Measurements from ENCODE around the gene SNX14.

The SNX14 gene, protein sequence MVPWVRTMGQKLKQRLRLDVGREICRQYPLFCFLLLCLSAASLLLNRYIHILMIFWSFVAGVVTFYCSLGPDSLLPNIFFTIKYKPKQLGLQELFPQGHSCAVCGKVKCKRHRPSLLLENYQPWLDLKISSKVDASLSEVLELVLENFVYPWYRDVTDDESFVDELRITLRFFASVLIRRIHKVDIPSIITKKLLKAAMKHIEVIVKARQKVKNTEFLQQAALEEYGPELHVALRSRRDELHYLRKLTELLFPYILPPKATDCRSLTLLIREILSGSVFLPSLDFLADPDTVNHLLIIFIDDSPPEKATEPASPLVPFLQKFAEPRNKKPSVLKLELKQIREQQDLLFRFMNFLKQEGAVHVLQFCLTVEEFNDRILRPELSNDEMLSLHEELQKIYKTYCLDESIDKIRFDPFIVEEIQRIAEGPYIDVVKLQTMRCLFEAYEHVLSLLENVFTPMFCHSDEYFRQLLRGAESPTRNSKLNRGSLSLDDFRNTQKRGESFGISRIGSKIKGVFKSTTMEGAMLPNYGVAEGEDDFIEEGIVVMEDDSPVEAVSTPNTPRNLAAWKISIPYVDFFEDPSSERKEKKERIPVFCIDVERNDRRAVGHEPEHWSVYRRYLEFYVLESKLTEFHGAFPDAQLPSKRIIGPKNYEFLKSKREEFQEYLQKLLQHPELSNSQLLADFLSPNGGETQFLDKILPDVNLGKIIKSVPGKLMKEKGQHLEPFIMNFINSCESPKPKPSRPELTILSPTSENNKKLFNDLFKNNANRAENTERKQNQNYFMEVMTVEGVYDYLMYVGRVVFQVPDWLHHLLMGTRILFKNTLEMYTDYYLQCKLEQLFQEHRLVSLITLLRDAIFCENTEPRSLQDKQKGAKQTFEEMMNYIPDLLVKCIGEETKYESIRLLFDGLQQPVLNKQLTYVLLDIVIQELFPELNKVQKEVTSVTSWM

DNA sequence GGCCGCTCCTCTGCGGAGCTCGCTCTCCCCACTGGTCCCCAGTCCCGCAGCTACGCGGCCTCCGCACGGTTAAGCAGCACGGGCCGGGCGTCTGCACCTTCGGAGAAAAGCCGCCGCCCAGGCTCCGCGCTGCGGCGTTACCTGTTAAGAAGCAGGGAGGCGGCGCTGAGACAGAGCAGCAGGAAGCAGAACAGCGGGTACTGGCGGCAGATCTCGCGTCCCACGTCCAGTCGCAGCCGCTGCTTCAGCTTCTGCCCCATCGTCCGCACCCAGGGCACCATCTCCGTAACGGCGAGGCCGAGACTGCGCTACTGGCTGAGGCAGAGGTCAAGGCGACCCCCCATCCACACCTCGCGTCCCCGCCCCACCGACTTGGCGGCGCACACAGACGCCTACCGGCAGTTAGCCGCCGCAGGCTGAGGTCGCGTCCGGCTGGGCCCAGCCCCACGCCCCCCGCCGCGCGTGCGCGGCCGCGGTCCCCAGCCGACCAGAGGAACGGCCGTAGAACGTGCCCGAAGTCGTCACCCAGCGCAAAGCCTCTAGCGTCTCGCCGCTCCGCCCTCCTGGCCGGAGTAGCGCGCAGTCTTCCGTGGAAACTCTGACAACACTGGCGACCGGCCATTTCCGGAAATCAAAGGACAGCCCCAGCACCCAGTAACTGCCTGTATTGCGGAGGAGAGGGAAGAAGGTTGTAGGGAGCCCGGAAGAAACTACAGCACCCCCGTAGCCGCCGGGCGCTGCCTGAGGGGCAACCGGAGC is at the start of gene SNX14:
TSS of gene SNX14 (minus strand) at position 421 of the 759 bp plus-strand sequence. CDS start at position 281, 140 bp downstream.
- TF ChIP-seq, protein P1, sequence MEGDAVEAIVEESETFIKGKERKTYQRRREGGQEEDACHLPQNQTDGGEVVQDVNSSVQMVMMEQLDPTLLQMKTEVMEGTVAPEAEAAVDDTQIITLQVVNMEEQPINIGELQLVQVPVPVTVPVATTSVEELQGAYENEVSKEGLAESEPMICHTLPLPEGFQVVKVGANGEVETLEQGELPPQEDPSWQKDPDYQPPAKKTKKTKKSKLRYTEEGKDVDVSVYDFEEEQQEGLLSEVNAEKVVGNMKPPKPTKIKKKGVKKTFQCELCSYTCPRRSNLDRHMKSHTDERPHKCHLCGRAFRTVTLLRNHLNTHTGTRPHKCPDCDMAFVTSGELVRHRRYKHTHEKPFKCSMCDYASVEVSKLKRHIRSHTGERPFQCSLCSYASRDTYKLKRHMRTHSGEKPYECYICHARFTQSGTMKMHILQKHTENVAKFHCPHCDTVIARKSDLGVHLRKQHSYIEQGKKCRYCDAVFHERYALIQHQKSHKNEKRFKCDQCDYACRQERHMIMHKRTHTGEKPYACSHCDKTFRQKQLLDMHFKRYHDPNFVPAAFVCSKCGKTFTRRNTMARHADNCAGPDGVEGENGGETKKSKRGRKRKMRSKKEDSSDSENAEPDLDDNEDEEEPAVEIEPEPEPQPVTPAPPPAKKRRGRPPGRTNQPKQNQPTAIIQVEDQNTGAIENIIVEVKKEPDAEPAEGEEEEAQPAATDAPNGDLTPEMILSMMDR (IDR thresholded peaks at IDR 0.05; ENCODE audit: insufficient read depth, low read depth, low read length, missing control alignments): no peak
- DNase-seq (ENCODE audit: low read depth): peak; percentile 91
- peak within 1 kb of the TSS; percentile 84 for H3K4me3 ChIP-seq (ENCODE audit: low read length)

DNA sequence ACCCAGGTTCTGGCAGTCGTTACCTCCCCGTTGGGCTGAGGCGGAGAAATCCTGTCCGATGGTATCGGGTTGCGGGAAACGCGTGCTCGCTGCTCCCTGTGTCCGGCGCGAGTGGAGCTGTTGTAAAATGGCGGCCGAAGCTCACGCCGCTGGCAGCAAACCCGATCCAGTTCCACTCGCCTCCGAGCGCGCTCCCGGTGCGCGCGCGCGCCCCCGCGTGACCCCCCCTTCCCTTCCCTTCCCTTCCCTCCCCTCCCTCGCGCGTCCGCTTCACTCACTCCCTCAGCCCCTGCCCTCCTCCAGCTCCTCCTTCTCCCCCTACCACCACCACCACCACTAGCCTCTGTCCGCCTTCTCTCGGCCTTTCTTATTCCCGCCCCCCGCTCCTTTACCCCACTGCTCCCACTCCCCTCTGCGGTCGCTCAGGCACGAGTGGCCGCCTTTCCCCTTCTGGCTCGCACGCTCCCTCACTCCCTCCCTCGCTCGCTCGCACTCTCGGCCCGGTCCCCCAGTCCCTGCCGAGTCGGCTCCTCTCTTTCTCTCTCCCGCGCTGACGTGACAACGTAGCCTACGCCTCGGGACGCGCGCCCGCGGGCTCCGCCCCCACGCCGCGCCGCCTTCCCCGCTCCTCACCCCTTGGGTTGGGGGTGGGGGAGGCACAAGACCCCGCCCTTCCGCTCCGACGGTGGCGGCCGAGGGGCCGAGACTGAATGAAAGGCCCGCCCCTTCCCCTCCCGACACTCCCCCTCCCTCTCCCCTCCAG is 49.3 kb upstream of the SNX14 start, which contains the start of gene SYNCRIP:
TSS of gene SYNCRIP (minus strand) at position 113 of the 763 bp plus-strand sequence. CDS start 1,447 bp downstream, outside the sequence.
- peak within 1 kb of the TSS; percentile 97 for H3K4me3 ChIP-seq (ENCODE audit: low read length)
- TF ChIP-seq, protein P1 (IDR thresholded peaks at IDR 0.05; ENCODE audit: insufficient read depth, low read depth, low read length, missing control alignments): no peak
- DNase-seq (ENCODE audit: low read depth): peak; percentile 99

DNA sequence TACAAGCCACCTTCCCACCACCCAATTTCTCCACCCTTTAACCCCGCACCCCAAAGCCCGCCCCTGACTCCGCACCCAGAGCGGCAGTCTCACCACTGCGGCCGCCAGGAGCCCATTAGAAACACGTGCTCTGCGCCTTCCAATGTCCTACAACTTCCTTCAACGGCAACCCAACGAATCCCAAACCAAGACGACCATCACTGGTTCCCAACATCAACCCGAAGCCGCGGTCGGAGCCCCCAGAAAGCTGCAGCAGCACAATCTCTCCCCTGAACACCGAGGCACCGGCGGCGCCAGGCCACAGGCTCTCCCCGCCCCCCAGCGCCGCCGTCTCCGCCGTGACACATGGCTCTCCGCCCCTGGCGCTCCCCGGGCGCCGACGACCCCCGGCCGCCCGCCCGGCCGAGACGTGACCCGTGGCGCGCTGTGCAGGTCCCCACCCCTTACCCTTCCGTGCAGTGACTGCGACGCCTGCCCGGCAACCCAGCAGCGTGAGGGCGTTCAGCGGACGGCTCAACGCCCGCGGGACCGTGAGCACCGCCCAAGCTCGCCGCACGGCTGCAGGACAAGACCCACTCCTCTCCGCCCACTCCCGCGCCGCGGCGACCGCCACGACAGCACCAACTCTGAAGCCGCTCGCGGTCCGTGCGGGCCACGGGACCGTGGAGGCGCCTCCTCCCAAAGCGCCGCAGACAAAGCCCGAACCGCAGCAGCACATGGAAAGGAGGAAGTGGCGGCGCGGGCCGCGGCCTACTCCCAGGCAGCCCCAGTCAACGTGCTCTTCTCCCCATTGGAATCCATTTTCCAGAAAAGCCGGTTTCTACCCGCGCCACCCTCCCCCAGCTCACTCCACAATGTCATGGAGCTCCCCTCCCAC is 48.5 kb upstream of the SNX14 start:
- TF ChIP-seq, protein P1 (IDR thresholded peaks at IDR 0.05; ENCODE audit: insufficient read depth, low read depth, low read length, missing control alignments): peak; percentile 10
- H3K4me3 ChIP-seq (ENCODE audit: low read length): peak overlapping the region; percentile 97
- DNase-seq (ENCODE audit: low read depth): peak; percentile 64

DNA sequence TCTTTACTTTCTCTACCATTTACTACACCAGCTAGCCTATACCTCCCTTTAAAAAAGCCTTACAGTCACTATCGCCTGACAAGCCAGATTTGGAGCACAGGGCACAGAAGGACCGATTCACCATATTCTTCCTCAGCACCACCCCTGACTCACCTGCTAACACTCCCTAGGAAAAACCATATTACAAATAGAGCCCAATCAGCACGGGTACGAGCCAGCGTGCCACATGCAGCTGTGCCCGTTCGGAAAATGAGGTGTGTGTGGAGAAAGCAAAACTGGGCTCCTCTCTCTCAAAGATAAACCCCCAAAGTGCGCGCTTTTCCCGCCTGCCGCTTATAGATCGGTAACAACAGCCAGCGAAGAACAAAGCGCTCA is 47.9 kb upstream of the SNX14 start:
- peak overlapping the region; percentile 97 for H3K4me3 ChIP-seq (ENCODE audit: low read length)
- TF ChIP-seq, protein P1 (IDR thresholded peaks at IDR 0.05; ENCODE audit: insufficient read depth, low read depth, low read length, missing control alignments): no peak
- peak; percentile 48 for DNase-seq (ENCODE audit: low read depth)

DNA sequence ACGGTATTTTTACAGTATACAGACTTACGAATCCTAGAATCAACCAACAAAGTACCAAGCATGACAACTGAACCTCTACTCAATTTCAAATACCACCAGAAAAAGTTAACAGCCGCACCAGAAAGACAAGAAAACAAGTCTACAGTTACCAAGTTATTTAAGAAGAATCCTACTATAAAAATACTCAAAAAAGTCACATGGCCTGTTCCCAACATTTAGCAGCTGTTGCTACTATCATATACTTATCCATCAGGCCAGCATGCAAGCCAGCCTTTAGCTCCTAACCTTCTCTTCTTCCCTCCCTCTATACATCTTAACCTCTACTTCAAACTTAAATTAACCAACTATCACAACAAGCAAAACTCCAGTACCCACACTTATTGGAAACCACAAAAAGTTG is 47.2 kb upstream of the SNX14 start:
- TF ChIP-seq, protein P1 (IDR thresholded peaks at IDR 0.05; ENCODE audit: insufficient read depth, low read depth, low read length, missing control alignments): no peak
- DNase-seq (ENCODE audit: low read depth): no peak
- peak overlapping the region; percentile 97 for H3K4me3 ChIP-seq (ENCODE audit: low read length)
